PC-3 (cell line): ENCODE results near the gene IGF2BP2. TPM values are rescaled to one million over a fixed set of nuclear protein-coding genes. Genes with fewer than 3 reads are reported as not detected.

ENCODE experiments used
- ATAC-seq: fragments of 200-7000 bp; cut with Tn5 transposase; 2 replicates; pipeline ENCODE4 v1.9.1; 2020; ENCODE audit warnings: mild to moderate bottlenecking, moderate library complexity
- BruUV-seq: library from RNA; stranded (reverse); fragments of 400-500 nt; replicated peaks from 2 replicates; lab custom pipeline; 2021; lab: Mats Ljungman, UMichigan
- CTCF ChIA-PET: fragments of 300-600 bp; sonication (Branson Sonifier 250); formaldehyde crosslinking; loops from one replicate; lab custom pipeline; 2022; ENCODE audit warnings: antibody characterized with exemption; lab: Charles Lee
- POLR2A ChIA-PET: fragments of 300-600 bp; sonication (Branson Sonifier 250); formaldehyde crosslinking; loops from one replicate; lab custom pipeline; 2022; ENCODE audit warnings: antibody characterized with exemption; ENCODE audit not compliant: unreplicated experiment; lab: Charles Lee
- DNase-seq: peaks from one replicate; pipeline ENCODE4 v3.0.0-alpha.2; 2015
- H2AFZ ChIP-seq: fragments of 300-600 bp; sonication (generic); 2 replicates; pipeline ENCODE4 v1.6.0; 2016; ENCODE audit warnings: antibody characterized with exemption, low read length
- H3F3A ChIP-seq: fragments of 300-600 bp; sonication (generic); one replicate; pipeline ENCODE4 v1.6.0; 2017; ENCODE audit warnings: antibody characterized with exemption, low read length, control low read depth, mild to moderate bottlenecking; ENCODE audit not compliant: unreplicated experiment
- H3K27ac ChIP-seq: fragments of 300-600 bp; sonication (generic); 2 replicates; pipeline ENCODE4 v1.5.1; 2016; ENCODE audit warnings: mild to moderate bottlenecking, low read length
- H3K27me3 ChIP-seq: fragments of 300-600 bp; sonication (generic); 2 replicates; pipeline ENCODE4 v1.6.1; 2016; ENCODE audit warnings: low read length, mixed read lengths
- H3K36me3 ChIP-seq: fragments of 300-600 bp; sonication (generic); 2 replicates; pipeline ENCODE4 v1.6.1; 2016; ENCODE audit warnings: low read depth, mixed run types, low read length, mixed read lengths
- H3K4me1 ChIP-seq: fragments of 300-600 bp; sonication (generic); 2 replicates; pipeline ENCODE4 v1.5.1; 2016; ENCODE audit warnings: low read length; ENCODE audit not compliant: insufficient read depth
- H3K4me2 ChIP-seq: fragments of 300-600 bp; sonication (generic); 2 replicates; pipeline ENCODE4 v1.6.0; 2016; ENCODE audit warnings: low read length
- H3K4me3 ChIP-seq: fragments of 300-600 bp; sonication (generic); 2 replicates; pipeline ENCODE4 v1.5.1; 2016; ENCODE audit warnings: mild to moderate bottlenecking, low read length, mixed read lengths
- H3K79me2 ChIP-seq: fragments of 300-600 bp; sonication (generic); 2 replicates; pipeline ENCODE4 v1.6.1; 2017; ENCODE audit warnings: low read length, mixed read lengths
- H3K9ac ChIP-seq: fragments of 300-600 bp; sonication (generic); 2 replicates; pipeline ENCODE4 v1.6.0; 2016; ENCODE audit warnings: mild to moderate bottlenecking, low read length
- H3K9me2 ChIP-seq: fragments of 300-600 bp; sonication (generic); replicated peaks from 2 replicates; pipeline ENCODE4 v1.6.1; 2016; ENCODE audit warnings: mixed run types, low read length, mixed read lengths
- H3K9me3 ChIP-seq: fragments of 300-600 bp; sonication (generic); 2 replicates; pipeline ENCODE4 v1.6.1; 2016; ENCODE audit warnings: low read length, mixed read lengths
- H4K20me1 ChIP-seq: fragments of 300-600 bp; sonication (generic); 2 replicates; pipeline ENCODE4 v1.6.1; 2016; ENCODE audit warnings: low read length, mixed read lengths
- EZH2 ChIP-seq: fragments of 300-600 bp; sonication (generic); IDR thresholded peaks from one replicate; pipeline ENCODE4 v1.6.1; 2017; ENCODE audit warnings: antibody characterized with exemption, mild to moderate bottlenecking, low read length; ENCODE audit not compliant: unreplicated experiment
- EZH2phosphoT487 ChIP-seq: fragments of 300-600 bp; sonication (generic); IDR thresholded peaks from 2 replicates; pipeline ENCODE4 v1.6.1; 2018; ENCODE audit warnings: mild to moderate bottlenecking, antibody characterized with exemption, low read length, borderline replicate concordance
- intact Hi-C: fragments of 100-400 bp; cut with micrococcal nuclease; formaldehyde crosslinking; loops from 2 replicates; pipeline ENCODE4 v1.9.0; 2023
- total RNA-seq: library from RNA; depleted of rRNA; stranded (reverse); fragments of >200 nt; gene quantifications from 2 replicates; pipeline ENCODE4 v1.2.3, GENCODE V29; 2014
- TF ChIP-seq, protein P1 (sequence below): fragments of 300-600 bp; sonication (generic); conservative IDR thresholded peaks from 2 replicates; pipeline ENCODE4 v1.5.1; 2017; ENCODE audit warnings: antibody characterized with exemption, low read depth, mild to moderate bottlenecking, low read length

IGF2BP2 gene
- total RNA-seq, 1 experiment from 2014 or later, result 81.2 TPM

DNA sequence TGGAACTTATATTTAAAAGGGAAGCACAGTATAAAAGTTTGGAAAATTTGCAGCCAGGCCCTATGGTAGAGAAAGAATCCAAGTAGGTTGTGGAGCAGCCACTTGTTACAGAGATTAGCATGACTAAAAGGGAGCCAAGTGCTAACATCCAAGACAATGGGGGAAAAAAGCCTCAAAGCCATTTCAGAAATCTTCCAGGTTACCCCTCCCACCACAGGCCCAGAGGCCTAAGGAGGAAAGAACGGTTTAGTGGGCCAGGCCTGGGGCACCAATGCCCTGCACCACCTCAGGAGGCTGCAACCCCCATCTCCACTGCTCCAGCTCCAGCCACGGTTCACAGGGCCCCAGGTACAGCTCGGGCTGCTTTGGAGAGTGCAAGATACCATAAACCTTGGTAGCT is 69.9 kb downstream of the IGF2BP2 start:
- ChIA-PET POLR2A (no interaction called here), CTCF (no interaction called here)
- TF ChIP-seq EZH2phosphoT487 (no peak), EZH2 (no peak)
- TF ChIP-seq, protein P1, sequence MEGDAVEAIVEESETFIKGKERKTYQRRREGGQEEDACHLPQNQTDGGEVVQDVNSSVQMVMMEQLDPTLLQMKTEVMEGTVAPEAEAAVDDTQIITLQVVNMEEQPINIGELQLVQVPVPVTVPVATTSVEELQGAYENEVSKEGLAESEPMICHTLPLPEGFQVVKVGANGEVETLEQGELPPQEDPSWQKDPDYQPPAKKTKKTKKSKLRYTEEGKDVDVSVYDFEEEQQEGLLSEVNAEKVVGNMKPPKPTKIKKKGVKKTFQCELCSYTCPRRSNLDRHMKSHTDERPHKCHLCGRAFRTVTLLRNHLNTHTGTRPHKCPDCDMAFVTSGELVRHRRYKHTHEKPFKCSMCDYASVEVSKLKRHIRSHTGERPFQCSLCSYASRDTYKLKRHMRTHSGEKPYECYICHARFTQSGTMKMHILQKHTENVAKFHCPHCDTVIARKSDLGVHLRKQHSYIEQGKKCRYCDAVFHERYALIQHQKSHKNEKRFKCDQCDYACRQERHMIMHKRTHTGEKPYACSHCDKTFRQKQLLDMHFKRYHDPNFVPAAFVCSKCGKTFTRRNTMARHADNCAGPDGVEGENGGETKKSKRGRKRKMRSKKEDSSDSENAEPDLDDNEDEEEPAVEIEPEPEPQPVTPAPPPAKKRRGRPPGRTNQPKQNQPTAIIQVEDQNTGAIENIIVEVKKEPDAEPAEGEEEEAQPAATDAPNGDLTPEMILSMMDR, result no peak
- DNase-seq, result no peak
- Histone ChIP-seq H3F3A (no peaks in the 10 kb centered on the region), H3K4me2 (no peak overlapping the region), H3K9me2 (no peaks in the 10 kb centered on the region), H2AFZ (no peak overlapping the region), H3K9ac (no peak overlapping the region), H3K27me3 (no peaks in the 10 kb centered on the region), H3K4me3 (no peak overlapping the region), H3K36me3 (peaks cover 44% of the 10 kb centered on the region), H3K79me2 (peaks cover 93% of the 10 kb centered on the region), H3K9me3 (no peaks in the 10 kb centered on the region), H3K27ac (no peak overlapping the region), H4K20me1 (no peaks in the 10 kb centered on the region), H3K4me1 (peaks cover 33% of the 10 kb centered on the region)
- no TSS peak for BruUV-seq
- intact Hi-C loops, result no loop called here
- no peak for ATAC-seq

- no TSS peak for BruUV-seq
- H3K36me3 ChIP-seq, result peaks cover 43% of the 10 kb centered on the region
- no peak for ATAC-seq
- H3K79me2 ChIP-seq, result peaks cover 91% of the 10 kb centered on the region
- intact Hi-C loops, result no loop called here
- H2AFZ ChIP-seq, result no peak overlapping the region
- DNase-seq, result no peak
- no peaks in the 10 kb centered on the region for H3K27me3 ChIP-seq
- no peak overlapping the region for H3K9ac ChIP-seq
- no peaks in the 10 kb centered on the region for H3F3A ChIP-seq
- no peaks in the 10 kb centered on the region for H3K9me3 ChIP-seq
- H4K20me1 ChIP-seq, result no peaks in the 10 kb centered on the region
- TF ChIP-seq EZH2 (no peak), EZH2phosphoT487 (no peak)
- TF ChIP-seq, protein P1, result no peak
- no peak overlapping the region for H3K4me3 ChIP-seq
- peaks cover 18% of the 10 kb centered on the region for H3K4me1 ChIP-seq
- ChIA-PET POLR2A (no interaction called here), CTCF (no interaction called here)
- H3K27ac ChIP-seq, result no peak overlapping the region
- H3K4me2 ChIP-seq, result no peak overlapping the region
- no peaks in the 10 kb centered on the region for H3K9me2 ChIP-seq
These were observed 71.5 kb downstream of the IGF2BP2 start for GRCh38 chr3:185753354-185753753.

- no peak overlapping the region for H2AFZ ChIP-seq
- ATAC-seq, result no peak
- H3K4me3 ChIP-seq, result no peak overlapping the region
- no peak for DNase-seq
- H3K4me1 ChIP-seq, result peaks cover 17% of the 10 kb centered on the region
- no peak overlapping the region for H3K4me2 ChIP-seq
- TF ChIP-seq EZH2 (no peak), EZH2phosphoT487 (no peak)
- TF ChIP-seq, protein P1, result no peak
- H3K27ac ChIP-seq, result no peak overlapping the region
- no peaks in the 10 kb centered on the region for H4K20me1 ChIP-seq
- no peaks in the 10 kb centered on the region for H3K27me3 ChIP-seq
- ChIA-PET CTCF (no interaction called here), POLR2A (no interaction called here)
- no peaks in the 10 kb centered on the region for H3K9me2 ChIP-seq
- H3K9me3 ChIP-seq, result no peaks in the 10 kb centered on the region
- no peaks in the 10 kb centered on the region for H3F3A ChIP-seq
- H3K9ac ChIP-seq, result no peak overlapping the region
- H3K79me2 ChIP-seq, result peaks cover 86% of the 10 kb centered on the region
- intact Hi-C loops, result no loop called here
- BruUV-seq, result no TSS peak
- peaks cover 19% of the 10 kb centered on the region for H3K36me3 ChIP-seq
These were observed 74.1 kb downstream of the IGF2BP2 start for GRCh38 chr3:185750702-185751101.
